HG02610 (cell line): Measurements from ENCODE around the gene RPL7L1.
A peak's percentile ranks its signal among the peaks of the same experiment; 100 is the strongest.
"Not testable (repeated sequence)": the region's sequence is repeated elsewhere in the genome, so short reads cannot be mapped to it uniquely, and the experiment has no call there.

ENCODE experiments used
- ATAC-seq: cut with Tn5 transposase; IDR thresholded peaks from one replicate; pipeline ENCODE4 v1.9.1; 2021; ENCODE audit warnings: mild to moderate bottlenecking, moderate library complexity; ENCODE audit not compliant: unreplicated experiment

RPL7L1 gene

DNA sequence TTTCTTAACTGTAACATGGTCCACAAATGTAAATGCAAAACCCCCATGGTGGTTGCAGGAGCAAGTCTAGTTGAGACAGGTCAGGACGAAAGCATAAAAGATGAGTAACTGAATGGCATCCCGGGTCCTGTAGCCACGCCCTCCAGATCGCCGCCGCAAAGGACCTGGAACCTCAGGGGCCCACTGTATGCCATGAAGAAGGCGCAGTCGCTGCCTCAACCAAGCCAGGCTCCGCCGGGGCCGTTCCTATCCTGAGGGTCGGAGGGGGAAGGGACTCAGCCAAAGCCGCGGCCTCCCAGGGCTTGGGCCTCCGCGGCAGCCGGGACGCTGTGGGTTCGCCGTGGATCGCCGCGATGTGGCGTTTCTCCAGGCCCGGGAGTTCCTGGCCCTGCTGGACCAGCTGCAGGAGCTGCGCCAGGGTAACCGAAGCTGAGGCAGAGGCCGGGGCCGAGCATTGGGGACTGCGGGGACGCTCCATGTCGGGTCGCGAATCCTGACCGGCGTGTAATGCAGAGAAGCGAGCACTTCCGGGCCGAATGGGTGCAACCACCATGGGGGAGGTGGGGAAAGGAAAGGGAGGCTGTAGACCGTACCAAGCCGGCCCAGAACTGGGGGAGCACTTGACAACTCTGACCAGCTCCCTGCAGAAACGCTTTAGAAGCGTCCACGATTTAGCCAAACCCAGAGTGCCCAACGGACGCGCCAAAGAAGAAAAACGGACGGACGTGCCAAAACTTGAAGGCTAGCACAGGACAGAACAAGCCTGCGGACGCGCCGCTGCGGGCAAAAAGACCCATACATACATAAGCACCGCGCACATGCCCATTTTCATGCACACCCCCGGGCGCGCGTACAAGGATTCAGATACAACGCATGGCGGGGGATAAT lies 11.1 kb downstream of the RPL7L1 start:
- peak; percentile 85 for ATAC-seq

DNA sequence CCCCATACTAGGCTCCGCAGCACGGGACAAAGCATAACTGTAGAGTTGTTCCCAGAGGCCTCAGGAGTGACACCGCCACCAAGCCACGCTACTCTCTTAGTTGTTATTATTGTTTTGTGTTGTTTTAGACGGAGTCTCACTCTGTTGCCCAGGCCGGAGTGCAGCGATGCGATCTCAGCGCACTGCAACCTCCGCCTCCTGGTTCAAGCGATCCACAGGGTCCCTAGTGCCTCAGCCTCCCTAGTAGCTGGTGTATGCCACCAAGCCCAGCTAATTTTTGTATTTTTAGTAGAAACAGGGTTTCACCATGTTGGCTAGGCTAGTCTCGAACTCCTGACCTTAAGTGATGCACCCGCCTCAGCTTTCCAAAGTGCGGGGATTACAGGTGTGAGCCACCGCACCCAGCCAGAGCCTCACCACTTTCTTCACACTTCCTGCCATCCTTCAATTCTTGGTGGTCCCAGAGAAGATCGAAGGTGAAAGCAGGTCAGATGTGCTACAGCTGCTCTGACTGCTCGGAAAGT lies 11.8 kb downstream of the RPL7L1 start:
- no peak for ATAC-seq

DNA sequence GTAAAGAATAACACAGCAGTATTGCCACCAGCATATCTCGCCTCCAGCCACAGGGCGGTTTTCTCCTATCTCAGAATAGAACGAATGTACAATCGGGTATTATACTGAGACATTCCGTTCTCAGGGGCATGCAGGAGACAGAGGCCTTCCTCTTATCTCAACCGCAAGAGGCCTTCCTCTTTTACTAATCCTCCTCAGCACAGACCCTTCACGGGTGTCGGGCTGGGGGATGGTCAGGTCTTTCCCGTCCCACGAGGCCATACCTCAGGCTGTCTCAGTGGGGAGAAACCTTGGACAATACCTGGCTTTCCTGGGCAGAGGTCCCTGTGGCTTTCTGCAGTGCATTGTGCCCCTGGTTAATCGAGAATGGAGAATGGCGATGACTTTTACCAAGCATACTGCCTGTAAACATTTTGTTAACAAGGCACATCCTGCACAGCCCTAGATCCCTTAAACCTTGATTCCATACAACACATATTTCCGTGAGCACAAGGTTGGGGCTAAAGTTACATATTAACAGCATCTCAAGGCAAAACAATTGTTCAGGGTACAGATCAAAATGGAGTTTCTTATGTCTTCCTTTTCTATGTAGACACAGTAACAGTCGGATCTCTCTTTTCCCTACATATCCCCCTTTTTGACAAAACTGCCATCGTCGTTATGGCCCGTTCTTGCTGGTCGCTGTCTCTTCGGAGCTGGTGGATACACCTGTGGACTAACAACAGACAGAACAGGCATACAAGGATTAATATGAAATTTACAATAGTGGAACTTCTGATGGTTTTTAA lies 14.8 kb downstream of the RPL7L1 start:
- not testable (repeated sequence) for ATAC-seq

DNA sequence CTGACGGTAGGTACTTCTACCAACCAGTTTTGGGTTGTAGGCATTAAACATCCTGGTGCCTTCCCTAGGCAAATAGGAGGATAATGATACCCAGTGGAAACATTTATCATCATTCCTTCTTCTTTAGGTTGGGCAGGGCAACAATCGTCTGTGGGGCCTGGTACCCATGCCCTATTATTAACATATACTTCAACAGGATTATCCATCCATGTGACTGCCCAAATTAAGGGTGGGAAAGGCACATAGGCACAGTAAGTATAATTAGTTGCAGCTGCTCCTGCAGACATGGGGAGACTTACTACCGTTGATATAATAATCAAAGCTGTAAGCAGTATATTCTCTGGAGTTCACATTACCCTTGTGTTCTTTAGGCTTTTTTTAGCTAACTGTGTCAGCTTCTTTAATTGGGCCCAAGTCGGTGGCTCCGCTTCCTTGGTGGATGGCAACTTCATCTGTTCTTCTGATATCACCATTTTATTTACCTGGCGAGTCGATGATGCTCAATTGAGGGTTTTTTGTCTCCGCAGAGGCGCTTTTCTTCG lies 16.8 kb downstream of the RPL7L1 start:
- ATAC-seq = no peak

DNA sequence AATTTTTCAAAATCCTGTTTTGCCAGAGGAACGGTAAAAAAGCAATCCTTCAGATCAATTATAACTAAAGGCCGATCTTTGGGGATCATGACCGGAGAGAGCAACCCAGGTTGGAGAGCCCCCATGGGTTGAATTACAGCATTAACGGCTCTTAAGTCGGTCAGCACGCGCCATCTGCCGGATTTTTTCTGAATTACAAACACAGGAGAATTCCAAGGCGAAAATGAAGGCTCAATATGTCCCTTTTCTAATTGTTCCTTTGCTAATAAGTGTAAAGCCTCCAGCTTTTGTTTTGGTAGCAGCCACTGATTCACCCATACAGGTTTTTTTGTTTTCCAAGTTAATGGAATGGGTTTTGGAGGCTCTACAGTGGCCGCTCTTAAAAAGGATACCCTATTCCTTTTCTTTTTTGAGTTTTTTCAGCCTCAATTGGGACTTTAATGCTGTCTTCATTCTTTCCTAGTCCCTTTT lies 19.5 kb downstream of the RPL7L1 start:
- no peak for ATAC-seq

DNA sequence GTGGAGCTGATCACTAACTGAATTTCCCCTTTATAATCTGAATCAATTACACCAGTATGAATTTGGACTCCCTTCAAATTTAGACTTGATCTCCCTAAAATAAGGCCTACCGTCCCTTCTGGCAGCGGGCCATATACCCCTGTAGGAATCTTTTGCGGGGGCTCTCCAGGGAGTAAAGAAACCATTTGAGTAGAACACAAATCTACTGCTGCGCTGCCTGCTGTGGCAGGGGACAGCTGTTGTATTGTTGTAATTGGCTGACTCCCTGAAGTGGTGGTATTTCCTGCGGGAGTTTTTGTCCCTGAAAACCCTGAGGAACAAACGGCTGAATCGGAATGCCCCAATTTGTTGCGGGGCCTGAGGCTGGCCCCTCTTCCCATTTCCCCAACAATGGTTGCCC lies 20.5 kb downstream of the RPL7L1 start:
- no peak for ATAC-seq

DNA sequence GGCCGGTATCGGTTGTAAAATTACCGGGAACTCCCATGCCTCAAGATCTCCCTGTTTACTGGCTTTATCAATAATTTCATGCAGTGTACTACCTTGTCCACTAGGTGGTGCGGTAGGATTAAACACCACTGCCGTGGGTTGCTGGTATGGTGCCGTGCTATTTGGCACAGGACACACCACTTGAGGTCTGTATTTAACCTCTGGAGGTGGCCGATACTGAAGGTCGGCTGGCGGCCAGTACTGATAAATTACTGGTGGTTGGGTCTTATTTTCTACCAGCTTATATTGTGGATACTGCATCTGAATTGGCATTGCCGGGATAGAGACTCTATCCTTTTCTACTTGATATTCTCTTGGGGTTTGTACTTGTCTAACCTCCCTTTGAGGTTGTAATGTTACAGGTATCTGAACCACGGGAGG lies 22.1 kb downstream of the RPL7L1 start:
- ATAC-seq = peak; percentile 59

DNA sequence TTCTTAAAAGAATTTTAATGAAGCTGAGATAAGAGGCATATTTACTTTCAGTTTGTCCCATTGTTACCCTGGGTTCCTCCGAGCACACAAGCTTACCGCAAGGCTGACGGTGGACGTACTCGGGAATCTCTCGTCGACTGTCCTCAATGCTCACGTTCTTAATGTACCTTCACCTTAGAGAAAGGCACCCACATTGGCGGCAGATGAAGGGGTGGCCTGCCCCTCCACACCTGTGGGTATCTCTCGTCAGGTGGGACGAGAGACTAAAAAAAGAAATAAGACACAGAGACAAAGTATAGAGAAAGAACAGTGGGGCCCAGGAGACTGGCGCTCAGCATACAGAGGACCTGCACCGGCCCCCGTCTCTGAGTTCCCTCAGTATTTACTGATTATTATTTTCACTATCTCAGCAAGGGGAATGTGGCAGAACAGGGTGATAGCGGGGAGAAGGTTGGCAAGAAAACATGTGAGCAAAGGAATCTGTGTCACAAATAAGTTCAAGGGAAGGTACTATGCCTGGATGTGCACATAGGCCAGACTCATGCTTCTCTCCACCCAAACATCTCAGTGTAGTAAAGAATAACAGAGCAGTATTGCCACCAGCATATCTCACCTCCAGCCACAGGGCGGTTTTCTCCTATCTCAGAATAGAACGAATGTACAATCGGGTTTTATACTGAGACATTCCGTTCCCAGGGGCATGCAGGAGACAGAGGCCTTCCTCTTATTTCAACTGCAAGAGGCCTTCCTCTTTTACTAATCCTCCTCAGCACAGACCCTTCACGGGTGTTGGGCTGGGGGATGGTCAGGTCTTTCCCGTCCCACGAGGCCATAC lies 23.2 kb downstream of the RPL7L1 start:
- not testable (repeated sequence) for ATAC-seq

DNA sequence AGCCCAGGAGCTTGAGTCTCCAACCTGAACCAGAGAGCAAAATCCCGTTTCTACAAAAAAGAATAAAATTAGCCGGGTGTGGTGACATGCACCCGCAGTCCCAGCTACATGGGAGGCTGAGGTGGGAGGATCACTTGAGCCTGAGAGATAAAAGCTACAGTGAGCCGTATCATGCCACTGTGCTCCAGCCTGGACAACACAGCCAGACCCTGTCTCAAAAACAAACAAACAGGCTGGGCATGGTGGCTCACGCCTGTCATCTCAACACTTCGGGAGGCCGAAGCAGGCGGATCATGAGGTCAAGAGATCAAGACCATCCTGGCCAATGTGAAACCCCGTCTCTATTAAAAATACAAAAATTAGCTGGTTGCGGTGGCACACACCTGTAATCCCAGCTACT lies 25.1 kb downstream of the RPL7L1 start:
- ATAC-seq = no peak

DNA sequence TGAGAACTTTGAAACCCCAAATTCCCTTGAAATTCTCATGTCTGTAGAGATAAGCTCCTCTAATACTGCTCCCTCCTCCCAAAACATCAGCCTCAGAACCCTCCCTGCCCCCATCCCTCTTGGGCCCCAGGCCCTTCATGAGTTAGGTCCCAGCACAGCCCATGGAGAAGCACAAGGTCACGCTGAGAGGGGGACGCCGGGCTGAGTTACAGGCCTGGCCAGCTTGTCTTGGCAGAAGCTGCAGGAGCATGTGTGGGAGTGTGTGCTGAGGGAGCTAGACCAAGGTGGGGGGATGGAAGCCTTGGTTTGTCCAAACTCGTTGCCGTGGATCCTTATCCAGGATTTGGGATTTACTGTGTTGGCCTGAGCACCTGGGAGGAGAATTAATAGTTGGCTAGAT lies 27.9 kb downstream of the RPL7L1 start:
- no peak for ATAC-seq

DNA sequence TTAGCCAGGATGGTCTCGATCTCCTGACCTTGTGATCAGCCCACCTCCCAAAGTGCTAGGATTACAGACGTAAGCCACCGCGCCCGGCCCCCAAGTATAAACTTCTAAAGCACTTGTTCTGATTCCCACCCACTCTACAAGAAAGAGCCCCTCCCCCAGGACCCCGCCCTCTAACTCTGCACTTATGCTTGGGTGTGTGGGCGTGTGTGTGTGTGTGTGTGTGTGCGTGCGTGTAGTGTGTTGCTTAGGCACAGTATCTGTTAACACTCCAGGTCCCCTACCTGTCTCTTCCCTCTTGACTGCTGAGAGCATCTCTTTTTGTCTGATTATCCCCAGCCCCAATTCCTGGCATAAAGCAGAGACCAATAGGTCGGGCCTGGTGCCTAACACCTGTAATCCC lies 30.4 kb downstream of the RPL7L1 start:
- ATAC-seq = no peak

DNA sequence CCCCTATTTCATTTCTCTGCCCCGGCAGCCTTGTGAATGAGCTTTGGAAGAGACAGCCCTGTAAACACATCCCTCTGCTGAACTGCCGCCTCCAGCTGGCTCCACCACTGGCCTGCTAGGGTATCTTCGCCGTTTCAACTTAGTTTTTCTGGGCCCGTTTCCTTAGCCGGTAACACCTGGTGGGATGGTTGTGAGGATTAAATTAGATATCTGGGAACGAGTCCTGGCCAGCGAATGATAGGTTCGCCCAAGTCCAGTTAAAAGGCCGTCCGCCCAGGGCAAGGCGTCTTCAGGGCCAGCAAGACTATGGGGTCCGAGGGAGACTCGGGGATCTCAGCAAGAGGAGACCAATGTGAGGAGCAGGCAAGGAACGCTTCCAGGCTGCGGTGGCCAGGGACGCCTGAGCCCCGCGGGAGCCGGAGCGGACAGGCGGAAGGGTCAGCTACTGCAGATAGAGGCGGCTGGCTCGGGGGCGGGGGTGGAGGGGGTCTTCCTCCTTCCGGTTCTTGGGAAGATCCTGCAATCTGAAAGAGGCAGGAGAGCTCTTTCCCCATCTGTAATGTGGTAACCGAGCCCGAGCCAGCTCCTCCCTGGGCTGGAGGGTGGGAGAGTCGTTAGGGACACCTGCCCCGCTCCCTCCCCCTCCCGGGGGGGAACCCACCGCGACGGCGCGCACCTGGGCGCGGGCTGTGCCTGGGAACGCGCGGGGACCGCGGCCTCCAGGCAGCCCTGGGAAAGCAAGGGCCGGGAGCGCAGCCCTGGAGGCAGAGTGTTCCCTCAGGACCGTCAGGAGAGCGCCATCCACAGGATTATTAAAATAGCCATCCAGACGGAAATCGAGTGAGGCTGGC lies 32.0 kb downstream of the RPL7L1 start:
- no peak for ATAC-seq

DNA sequence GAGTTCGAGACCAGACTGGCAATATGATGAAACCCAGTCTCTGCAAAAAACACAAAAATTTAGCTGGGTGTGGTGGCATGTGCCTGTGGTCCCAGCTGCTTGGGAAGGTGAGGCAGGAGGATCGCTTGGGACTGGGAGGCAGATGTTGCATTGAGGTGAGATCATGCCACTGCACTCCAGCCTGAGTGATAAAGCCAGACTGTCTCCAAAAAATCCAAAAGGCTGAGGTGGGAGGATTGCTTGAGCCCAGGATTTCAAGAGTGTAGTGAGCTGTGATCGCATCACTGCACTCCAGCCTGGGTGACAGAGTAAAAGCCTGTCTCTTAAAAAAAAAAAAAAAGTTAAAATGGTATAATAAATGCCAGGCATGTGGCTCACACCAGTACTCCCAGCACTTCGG lies 35.1 kb downstream of the RPL7L1 start:
- no peak for ATAC-seq

DNA sequence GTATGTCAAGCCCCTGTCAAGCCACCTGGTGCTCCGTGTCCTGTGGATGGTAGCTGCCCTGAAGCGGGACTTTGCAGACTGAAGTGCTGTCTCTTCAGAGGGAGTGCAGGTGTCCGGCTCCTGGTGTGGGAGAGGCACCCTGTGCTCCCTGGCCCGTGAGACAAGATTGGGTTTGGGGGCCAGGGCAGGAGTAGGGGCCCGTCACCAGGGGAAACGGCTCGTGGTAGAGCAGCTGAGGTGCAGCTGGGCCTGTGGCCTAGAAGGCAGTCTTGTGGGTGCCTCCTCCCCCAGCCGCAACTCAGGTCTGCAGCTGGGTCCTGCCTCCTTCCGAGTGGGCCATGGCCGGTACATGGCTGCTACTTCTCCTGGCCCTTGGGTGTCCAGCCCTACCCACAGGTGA lies 36.3 kb downstream of the RPL7L1 start, which contains the start of gene PTCRA:
TSS of gene PTCRA (plus strand) at position 322 of the 400 bp plus-strand sequence. CDS start at position 339, 17 bp downstream.
- ATAC-seq = no peak

DNA sequence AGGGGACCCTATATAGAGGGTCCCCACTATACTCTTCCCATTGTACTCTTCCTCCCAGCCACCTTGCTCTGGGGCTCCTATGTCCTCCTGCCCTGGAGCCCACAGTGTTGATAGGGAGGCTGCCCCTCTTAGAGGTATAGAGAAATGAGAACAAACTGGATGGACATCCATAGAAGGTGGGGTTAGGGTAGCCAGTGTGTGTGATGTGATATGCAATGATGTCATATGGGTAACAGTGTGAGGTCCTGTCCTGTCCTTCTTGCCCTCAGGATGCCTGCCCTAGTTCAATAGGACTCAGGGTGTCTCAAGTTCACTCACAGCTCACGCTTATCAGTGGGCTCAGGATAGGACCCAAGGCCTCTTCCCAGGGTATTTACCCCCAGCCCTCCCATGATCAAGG lies 36.9 kb downstream of the RPL7L1 start:
- no peak for ATAC-seq

DNA sequence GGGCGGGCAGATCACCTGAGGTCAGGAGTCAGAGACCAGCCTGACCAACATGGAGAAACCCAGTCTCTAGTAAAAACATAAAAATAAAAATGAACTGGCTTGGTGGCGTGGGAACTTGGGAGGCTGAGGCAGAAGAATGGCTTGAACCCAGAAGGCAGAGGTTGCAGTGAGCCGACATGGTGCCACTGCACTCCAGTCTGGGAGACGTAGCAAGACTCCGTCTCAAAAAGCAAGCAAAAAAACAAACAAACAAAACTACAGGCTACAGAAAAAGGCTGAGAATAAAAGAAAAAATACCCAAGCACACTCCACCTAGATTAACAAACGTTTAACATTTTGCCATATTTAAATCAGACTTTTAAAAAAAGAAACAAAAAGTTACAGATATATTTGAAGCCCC lies 42.4 kb downstream of the RPL7L1 start:
- no peak for ATAC-seq

DNA sequence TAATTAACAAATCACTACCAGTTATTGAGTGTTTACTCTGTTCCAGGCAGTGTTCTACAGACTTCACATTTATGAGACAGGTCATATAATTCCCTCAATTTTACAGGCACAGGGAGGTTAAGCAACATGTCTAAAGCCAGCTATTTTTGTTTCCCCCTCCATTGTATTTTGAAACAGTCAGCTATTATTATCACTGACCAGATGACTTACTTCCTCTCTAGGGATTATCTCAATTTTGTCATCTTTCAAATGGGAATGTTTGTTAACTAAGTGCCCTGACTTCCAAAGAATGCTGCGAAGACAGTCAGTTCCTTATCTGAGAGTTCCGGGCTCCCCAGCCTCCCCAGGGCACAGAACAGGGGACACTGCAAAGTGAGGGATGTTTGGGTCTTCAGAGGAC lies 44.2 kb downstream of the RPL7L1 start:
- ATAC-seq = no peak

DNA sequence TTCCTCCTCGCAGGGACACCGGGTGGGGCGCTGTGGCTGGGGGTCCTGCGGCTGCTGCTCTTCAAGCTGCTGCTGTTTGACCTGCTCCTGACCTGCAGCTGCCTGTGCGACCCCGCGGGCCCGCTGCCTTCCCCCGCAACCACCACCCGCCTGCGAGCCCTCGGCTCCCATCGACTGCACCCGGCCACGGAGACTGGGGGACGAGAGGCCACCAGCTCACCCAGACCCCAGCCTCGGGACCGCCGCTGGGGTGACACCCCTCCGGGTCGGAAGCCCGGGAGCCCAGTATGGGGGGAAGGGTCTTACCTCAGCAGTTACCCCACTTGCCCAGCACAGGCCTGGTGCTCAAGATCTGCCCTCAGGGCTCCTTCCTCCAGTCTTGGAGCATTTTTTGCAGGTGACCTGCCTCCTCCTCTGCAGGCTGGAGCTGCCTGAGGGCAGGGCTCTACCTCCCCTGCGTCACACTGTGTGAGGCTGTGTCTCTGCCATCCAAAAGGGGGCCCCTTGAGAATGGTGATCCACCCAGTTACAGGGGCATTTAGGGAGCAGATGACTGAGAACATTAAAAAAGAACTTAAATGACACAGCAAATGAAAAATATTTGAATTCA lies 45.9 kb downstream of the RPL7L1 start:
- no peak for ATAC-seq
